NCI-H2227 treated with DMSO at 0.1 percent for 48 hours (cell line): ENCODE results near the gene LAMC2.

Source experiments
- DNase-seq: peaks from one replicate; lab custom pipeline; 2025; lab: John Stamatoyannopoulos, UW

LAMC2 gene

DNA sequence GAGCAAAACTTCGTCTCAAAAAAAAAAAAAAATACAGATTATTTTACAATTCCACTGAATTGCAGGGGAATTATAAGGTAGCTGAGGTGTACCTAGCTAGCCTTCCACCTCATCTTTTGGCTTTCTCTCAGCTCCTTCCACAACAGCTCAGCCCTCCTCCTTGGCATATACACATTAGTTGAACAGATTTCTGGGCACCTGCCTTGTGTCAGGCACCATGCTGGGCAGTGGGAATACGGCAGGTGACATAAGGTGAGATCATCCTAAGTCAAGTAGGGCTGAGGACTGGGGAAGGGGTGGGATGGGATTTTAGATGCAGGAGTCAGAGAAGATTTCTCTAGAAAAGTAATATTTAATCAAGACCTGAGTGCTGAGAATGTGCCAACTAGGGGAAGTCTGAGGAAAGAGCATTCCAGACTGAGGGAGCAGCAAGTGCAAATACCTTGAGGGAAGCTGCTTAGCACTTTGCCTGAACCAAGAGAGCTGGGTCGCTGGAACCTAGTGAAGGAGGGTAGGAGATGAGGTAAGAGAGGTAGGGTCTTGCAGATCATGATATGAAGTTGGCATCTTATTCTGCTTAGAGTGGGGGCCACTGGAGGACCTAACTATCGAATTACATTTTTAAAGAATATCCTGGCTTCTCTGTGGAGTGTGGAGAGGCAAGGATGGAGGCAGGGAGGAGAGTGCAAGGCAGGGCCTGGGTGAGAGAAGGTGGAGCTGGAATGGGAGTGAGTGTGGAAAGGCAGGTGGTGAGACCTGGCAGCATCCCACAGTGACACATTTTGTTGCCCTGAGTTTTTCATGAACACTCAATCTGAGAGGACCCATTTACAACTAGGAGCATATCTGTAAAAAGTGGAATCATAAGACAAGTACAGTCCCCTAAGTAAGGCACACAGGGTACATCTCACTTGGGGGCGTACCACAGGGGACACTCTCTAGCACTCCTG lies 28.2 kb downstream of the LAMC2 start:
- DNase-seq, result no peak

DNA sequence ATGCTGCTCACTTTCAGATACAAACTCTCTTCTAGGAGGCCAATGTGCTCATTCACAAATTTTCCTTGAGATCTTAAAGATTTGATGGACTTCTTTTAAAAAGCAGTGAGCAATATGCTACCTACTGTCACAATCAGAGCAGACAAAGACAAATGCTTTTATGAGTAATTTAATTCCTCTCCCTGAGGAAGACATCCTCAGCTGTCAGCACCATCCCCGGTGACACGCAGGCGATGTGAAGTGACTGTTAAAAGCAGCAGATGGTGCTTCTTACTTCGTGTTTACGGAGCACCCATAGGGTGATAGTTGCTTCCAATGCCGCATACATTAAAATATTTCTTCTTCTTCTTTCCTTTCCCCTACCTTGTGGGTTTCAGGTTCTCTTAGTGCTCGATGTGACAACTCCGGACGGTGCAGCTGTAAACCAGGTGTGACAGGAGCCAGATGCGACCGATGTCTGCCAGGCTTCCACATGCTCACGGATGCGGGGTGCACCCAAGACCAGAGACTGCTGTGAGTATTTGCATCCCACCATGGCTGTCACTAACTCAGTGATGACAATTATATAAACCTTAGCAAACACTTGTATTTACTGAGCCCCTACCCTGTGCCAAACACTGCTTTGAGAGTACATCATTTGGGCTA lies 29.1 kb downstream of the LAMC2 start:
- no peak for DNase-seq

DNA sequence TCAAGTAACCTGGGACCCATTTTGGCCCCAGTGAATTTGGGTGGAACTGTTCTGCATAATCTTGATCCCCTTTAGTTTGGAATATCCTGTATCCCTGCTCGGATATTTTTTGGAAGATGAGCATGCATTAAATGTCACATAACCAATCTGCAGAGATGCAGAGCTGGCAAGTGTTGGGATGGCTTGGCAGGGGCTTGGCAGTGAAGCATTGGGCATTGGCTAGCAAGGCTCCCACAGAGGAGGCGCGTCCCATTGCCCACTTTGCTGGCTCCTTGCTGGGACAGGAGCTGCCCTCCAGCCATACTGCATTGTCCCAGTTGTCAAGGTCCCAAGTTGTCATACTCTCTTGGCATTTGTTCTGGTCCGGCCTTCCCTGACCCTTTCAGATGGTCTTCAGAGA lies 29.9 kb downstream of the LAMC2 start:
- DNase-seq, result no peak

DNA sequence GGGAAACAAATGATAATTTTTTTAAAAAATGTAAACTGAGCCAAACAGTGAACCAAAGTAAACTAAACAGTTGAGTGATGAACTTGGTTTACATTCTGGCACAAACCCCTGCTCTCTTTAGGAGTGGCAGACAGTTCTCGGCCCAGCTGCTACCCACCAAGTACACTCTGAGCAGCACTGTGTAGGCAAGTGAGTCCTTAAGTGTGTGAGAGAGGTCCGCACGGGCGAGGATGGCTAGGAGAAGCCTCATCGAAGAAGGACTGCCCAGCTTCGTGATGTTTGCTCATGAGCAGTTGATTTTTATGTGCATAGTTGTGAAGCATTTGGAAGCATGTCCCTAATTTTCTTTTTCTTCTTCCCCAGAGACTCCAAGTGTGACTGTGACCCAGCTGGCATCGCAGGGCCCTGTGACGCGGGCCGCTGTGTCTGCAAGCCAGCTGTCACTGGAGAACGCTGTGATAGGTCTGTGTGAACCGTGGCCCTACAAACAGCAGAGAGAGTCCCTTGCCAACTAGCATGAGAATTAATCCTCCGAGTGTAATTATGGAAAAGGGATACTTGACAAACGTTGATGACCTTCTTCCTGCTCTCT lies 32.1 kb downstream of the LAMC2 start:
- DNase-seq, result no peak

DNA sequence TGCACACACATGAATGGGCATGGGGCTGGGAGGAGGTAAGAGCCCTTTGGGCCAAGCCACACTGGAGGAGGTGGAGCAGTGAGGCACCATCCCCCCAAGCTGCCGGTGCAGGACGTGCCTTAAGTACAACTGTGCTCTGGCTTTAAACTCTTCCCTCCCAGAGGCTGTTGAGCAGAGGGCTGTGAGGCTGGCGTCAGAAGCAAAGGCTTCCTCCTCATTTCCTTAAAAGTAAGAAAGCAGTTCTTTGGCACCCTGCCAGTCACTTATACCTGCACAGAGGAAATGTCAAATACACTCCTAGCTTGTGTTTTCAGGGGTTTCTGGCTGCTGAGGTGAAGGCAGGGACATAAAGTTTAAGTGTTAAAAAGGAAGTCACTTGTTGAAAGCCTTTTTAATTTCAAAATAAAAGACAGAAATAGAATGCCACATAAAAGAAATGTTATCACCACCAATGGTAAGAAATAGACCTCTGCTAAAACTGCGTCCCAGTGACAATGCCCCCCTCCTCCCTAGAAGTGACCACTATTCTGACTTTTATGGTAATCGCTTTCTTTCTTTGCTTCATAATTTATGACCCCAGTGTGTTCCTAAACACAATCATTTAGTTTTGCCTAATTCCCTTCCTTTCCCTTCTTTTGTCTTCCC lies 33.0 kb downstream of the LAMC2 start:
- DNase-seq, result peak; percentile 17

DNA sequence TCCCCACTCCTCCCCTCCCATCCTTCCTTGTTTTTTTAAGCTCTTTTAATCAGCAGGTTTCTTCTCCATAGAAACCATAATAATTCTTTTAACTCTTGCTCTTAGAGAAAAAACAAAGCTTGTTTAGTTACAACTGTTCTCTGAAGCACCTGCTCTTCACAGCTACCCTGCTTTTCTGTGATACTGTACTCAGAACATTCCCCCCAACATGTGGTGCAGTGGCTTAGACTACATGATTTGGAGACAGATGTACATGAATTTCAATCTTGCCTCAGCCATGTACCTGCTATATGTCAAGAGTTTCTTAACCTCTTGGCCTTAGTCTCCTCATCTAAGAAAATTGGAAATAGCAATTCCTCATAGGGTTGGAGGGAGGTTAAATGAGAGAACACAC lies 33.5 kb downstream of the LAMC2 start:
- DNase-seq, result no peak

DNA sequence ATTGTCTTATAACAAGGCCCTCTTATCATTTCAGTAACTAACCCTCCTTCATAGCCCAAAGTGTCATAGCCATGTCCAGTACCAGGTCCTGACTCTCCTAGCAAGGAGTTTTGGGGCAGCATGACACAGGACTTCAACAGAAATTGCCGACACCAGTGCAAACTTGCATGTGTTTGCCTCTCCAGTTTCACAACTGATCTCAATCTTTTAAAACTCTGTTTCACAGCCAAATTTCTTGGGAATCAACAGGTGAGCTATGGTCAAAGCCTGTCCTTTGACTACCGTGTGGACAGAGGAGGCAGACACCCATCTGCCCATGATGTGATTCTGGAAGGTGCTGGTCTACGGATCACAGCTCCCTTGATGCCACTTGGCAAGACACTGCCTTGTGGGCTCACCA lies 36.8 kb downstream of the LAMC2 start:
- DNase-seq, result no peak

DNA sequence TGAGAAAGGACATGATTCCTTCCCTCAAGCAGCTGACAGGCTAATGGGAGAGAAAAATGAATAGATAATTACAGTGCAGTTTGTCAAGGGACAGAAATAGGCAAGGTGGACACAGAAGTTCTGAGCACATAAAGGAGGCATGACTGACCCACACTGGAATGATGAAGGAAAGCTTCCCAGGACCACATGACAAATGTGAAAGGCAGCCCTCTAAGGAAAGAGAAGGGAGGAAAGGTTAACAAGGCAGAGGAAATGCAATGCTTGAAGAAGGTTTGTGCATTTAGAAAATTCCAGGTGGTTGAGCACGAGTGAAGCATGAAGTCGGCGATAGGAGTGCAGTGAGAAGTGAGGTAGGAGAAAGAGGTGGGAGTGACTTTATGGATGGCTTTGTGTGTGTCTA lies 37.4 kb downstream of the LAMC2 start:
- no peak for DNase-seq

DNA sequence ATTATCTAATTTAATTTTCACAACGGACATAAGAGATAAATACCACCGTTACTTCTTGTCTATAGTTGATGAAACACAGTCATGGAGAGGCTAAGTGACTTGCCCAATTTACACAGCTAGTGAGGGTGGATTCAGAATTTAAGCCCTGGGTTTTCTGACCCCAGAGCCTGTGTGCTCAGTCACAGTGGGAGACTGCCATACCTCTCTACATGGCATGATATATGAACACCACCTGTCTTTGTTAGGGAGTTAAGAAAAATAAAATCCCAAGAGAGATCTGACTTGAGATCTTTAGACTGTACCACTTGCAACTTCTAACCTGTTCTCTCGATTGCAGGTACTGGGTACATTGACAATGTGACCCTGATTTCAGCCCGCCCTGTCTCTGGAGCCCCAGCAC lies 40.3 kb downstream of the LAMC2 start:
- DNase-seq, result no peak

DNA sequence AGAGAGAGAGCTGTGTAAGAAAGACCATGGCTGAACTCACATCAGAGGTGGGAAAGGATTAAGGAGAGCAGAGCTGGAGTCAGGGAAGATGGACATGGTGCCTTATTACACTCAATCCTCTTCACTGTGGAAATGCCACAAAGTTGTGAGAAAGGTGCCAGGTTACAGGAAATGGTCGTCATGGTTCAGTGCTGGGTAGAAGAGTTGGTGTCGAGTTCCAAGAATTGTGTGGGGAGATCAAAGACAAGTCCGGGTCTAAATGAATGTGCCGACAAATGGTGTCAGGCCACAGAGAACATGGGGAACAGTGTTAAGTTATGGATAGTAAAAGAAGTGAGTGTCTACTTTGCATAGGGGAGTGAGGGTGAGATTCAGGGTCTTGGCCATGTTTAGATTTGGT lies 40.9 kb downstream of the LAMC2 start:
- DNase-seq, result no peak

DNA sequence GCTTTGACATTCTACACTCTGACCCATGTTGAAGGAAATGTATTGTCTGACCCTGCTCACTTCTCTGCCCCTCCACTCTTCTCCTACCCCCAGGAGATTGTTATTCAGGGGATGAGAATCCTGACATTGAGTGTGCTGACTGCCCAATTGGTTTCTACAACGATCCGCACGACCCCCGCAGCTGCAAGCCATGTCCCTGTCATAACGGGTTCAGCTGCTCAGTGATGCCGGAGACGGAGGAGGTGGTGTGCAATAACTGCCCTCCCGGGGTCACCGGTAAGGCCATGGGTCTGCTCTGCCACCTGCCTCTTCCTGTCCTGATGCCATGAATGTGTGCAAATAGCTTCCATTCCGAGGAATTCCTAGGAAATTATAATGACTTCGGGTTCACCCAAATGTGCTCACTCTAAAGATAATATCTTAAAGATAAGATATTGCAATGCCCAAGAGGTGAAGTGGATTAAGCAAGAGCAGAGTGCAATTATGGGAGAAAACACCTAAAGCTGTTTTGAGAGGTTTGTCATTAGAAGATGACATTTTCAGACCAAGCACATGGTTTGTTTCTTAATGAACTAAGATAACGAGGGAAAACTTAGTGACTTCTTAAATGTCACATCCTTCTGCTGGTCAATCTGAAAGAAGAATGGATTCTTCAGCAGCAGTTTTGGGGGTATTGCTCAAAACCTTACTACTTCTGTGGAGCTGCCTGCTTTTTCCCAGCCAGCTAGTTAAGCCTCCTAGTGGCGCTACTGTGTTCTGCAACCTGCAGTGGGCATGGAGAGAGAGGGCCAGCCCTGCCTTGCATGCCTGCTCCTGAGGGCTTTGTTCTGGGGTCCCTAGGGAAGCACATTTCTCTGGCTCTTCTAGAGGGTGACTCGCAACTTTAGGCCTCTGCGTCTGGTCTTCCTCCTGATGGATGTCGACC lies 41.6 kb downstream of the LAMC2 start:
- DNase-seq, result peak; percentile 11

DNA sequence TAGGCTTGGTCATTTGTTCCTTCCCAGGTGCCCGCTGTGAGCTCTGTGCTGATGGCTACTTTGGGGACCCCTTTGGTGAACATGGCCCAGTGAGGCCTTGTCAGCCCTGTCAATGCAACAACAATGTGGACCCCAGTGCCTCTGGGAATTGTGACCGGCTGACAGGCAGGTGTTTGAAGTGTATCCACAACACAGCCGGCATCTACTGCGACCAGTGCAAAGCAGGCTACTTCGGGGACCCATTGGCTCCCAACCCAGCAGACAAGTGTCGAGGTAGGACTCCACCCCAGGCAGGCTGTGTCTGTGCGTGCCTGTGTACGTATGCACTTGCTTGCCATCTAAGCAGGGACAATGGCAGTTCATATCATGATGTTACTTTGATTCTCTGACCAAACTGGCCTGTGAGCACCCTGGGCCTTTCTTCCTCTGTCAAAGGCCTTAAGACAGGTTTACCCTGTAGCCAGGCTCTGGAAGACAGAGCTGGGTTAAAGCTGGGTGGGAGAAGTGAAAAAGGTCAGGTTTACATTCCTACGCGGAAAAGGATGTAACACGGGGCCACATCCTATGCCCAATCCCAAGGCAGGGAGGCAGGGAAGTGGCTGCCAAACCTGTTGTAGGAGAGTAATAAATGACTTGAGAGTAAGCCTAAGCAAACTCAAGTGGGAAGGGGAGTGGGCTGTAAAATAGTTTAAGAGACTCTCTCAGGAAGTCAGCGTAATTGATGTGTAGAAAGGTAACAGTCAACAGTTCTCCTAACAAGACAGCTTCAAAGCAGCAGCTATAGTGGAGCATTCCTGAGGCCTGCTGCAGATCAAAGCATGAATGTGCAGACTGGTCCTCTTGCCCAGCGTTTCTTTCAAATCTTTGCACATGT lies 42.5 kb downstream of the LAMC2 start:
- no peak for DNase-seq

DNA sequence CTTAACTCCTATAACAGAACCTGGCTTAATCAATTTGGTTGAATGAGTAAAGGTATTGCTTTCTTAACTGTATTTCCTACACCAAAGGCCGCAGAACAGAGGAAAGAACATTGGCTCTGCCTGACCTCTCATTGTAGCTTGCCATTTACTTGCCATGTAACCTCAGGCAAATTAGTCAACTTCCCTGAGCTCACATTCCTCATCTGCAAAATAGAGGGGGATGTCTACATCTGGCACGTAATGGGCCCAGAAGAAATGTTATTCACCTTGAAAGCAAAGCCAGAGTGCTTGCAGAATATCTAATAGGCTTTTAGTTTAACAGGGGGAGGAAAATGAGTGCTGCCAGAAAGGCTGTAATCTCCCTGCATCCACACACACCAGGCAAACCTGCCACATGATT lies 44.3 kb downstream of the LAMC2 start:
- DNase-seq, result no peak

DNA sequence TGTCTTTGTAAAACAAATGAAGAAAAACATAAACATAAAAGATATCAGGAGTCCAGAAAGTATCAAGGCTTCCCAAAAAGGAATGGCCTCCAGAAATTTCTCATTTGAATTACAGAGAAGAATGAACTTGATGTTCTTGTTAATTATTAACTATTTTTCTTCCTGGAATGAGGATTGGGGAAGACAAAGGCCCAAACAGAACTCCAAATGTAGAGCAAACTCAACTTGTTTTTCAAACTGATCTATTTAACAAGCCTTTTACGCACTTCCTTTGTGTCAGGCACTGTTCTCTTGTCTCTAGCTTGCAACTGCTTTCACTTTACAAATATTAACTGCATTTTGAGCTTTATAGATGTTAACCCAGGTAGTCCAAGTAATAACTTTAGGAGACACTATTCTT lies 45.5 kb downstream of the LAMC2 start:
- no peak for DNase-seq

DNA sequence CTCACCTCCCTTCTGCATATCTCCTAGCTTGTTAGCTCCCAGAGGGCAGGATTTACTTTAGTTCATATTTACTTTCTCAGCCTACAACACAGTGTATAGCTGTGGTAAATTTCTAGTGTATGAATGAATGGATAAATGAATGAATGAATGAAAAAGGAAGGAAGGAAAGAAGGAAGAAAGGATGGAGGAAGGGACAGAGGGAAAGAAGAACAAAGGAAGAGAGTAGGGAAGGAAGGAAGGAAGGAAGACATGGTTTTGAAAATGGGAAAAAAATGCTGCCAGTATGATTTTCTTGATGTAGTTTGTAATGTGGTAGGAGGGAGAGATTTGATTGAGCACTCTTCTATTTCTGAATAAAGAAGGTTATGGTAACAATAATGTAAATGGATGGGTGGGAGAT lies 47.0 kb downstream of the LAMC2 start:
- no peak for DNase-seq

DNA sequence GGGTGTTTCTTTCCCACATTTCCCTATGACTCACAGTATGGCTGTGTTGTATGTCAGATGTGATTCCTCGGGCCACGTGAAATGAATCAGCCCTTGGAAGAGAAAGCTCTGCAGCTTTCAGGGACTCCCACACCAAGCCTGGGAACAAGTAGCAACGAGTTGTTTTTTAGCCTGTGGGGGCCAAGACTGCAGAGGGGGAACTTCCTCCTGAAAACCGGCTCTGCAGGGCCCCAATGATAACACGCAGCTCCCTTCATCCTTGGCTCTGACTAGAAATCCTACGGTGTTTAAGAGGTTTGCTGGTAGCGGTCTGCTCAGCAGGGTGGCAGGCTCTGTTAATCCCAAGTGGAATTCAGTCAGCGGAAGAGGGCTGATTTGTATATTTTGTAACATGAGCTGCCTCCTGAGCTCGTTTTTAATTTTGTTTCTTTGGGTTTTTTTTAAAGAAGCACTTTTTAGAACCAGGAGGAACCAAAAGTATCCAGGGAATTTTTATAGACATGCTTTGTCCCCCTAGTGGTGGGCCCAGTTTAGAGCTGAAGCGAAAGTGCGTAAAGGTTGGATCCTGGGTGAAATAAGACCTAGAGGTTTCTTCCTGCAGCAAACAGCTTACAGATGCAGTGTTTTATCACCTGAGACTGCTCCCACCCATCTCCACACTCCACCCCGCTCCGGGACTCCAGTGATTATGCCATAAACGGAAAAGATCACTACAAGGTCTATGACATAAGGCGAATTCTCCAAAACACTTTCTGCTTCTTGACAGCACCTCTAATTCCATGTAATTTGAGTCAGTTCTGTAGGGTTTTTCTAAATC lies 48.8 kb downstream of the LAMC2 start:
- DNase-seq, result peak; percentile 57

DNA sequence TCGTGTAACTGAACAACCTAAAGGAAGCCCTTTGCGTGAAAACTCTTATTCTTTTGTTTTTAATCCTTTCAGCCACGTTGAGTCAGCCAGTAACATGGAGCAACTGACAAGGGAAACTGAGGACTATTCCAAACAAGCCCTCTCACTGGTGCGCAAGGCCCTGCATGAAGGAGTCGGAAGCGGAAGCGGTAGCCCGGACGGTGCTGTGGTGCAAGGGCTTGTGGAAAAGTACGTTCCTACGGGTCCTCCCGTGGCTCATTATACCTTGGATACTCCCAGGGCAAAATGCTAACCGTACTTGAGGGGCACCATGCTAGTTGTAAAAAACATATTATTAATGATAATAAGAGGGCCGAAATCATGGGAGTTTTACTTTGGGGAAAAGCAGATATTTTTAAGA lies 49.4 kb downstream of the LAMC2 start:
- DNase-seq, result peak; percentile 67

DNA sequence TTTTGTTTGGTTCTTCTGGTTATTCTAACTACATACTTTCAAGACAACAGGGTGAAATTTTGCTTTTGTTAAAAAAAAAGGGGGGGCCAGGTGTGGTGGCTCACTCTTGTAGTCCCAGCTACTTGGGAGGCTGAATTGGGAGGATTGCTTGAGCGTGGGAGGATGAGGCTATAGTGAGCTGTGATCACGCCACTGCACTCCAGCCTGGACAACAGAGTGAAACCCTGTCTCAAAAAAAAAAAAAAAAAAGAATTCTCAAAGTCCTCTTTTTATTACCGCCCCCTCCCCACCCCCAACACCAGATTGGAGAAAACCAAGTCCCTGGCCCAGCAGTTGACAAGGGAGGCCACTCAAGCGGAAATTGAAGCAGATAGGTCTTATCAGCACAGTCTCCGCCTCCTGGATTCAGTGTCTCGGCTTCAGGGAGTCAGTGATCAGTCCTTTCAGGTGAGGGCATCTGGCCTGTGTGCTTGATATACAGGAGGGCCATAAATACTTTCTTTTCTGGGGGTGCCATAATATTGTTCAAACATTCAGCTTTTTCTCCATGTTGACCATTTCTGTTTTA lies 50.2 kb downstream of the LAMC2 start:
- DNase-seq, result no peak

DNA sequence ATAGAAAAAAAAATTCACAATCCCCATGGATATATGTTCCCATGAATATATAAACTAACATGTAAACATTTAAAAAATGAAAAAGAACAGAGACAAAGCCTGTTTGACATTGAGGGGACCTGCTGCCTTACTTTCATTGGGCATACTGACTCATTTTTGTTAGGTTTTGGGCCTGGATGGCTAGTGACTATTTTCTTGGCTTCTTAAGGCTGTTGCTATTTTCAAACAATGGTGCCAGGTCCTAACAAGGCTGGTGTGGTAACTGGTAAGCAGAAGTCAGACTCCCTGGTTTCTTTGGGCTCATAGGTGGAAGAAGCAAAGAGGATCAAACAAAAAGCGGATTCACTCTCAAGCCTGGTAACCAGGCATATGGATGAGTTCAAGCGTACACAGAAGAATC lies 51.0 kb downstream of the LAMC2 start:
- DNase-seq, result no peak
